Natural killer cell treated with Interleukin-12 subunit alpha and Interleukin-12 subunit beta and Interleukin-15 and Interleukin-18, amount 100 ng/mL, for 72 hours (primary cell): Measurements from ENCODE around the gene ATG16L2. TPM values are rescaled to one million over a fixed set of nuclear protein-coding genes. Genes with fewer than 3 reads are reported as not detected.
"Not testable (repeated sequence)": the region's sequence is repeated elsewhere in the genome, so short reads cannot be mapped to it uniquely, and the experiment has no call there.

Experiments
- ATAC-seq, 2 donors: fragments of 150-1000 bp; cut with Tn5 transposase in 1 of 2; sonication (Bioruptor Pico), chemical (Tn5 transposase) in 1 of 2; 2 replicates each; pipeline ENCODE4 v1.10.0; 2021
- DNase-seq: peaks from one replicate; pipeline ENCODE4 v3.0.0; 2022; ENCODE audit warnings: low spot score
- H3K27ac Mint-ChIP-seq, 2 donors: 1 replicate in 1 of 2; 2 replicates in 1 of 2; pipeline ENCODE4 v1.8.0; 2022; ENCODE audit warnings: mixed read lengths in 2 of 2, mild to moderate bottlenecking in 1 of 2, moderate library complexity in 1 of 2
- H3K27me3 Mint-ChIP-seq, 2 donors: 1 replicate in 1 of 2; 2 replicates in 1 of 2; pipeline ENCODE4 v1.8.0; 2022; ENCODE audit warnings: mixed read lengths in 2 of 2
- H3K36me3 Mint-ChIP-seq: one replicate; pipeline ENCODE4 v1.8.0; 2022; ENCODE audit warnings: mixed read lengths
- H3K4me1 Mint-ChIP-seq, 2 donors: 1 replicate in 1 of 2; 2 replicates in 1 of 2; pipeline ENCODE4 v1.8.0; 2022; ENCODE audit warnings: low read depth in 2 of 2, mixed read lengths in 2 of 2, mild to moderate bottlenecking in 1 of 2
- H3K4me3 Mint-ChIP-seq: one replicate; pipeline ENCODE4 v1.8.0; 2022; ENCODE audit warnings: mixed read lengths
- H3K9me3 Mint-ChIP-seq: 2 replicates; pipeline ENCODE4 v1.8.0; 2022; ENCODE audit warnings: mixed read lengths
- total RNA-seq, 2 donors: library from RNA; stranded (reverse); gene quantifications; one replicate each; pipeline ENCODE4 v1.2.3, GENCODE V29; 2022

Gene ATG16L2
- total RNA-seq, 2 donors from 2014 or later: 74.7 to 113 TPM

DNA sequence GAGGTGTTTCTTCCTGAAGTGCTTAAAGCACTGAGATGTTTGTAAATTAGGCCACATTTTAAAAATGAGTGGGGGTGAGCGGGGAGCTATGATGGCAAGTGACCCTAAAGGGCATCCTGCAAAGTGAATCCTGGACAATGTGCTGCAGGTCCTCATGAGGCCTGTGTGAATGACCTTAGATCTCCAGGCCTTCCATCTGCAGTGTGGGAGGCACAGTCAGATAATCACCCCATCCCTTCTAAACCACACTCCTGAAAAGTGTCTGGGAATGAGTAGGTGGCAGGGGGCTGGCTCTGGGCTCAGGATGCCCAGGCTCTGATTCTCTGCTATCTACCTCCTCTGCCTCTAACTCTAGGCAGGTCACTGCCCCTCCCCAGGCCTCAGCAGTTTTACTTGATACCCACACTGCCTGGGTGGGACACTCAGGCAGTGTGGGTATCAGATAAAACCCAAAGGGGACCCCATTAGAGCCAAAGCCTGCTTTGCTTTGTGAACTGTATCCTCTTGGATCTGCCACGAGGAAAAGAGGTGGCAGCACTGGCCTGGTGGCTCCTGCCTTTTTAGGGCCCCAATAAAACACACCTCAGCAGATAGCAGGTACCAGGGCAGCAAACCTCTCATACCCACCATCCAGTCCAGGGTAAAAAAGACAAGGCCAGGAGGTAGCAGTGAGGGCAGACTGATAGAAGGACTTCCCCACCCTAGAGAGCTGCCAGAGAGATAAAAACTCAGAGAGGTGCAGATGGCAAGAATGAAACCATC, 30.9 kb upstream of the ATG16L2 start:
- DNase-seq (no peak), ATAC-seq (no peak)
- Mint-ChIP-seq H3K9me3 (no peaks in the 10 kb centered on the region), H3K4me1 (peaks cover 20 to 25% of the 10 kb centered on the region in 2 donors), H3K4me3 (peak overlapping the region; percentile 76), H3K27ac (peak overlapping the region in 1 of 2 donors; percentile 66), H3K27me3 (no peaks in the 10 kb centered on the region), H3K36me3 (no peaks in the 10 kb centered on the region)

DNA sequence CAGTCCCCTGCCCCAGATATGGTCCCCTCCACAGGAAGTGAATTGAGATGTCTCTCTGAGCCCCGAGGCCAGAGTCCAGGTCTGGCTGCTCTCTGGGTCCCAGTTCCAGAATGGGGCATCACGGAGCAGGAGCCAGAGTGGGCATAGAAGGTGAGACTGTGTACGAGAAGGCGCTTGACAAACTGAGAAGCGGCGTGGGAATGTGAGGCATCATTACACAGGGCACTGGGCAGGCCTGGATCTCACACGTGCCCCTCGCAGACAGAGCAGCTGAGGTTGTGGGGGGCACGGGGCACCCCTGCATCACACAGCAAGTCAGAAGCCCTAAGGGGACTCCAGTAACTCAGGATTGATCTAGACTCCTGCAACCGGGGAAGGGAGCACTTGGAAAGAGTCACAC, 29.5 kb upstream of the ATG16L2 start:
- ATAC-seq: no peak
- H3K9me3 Mint-ChIP-seq: no peaks in the 10 kb centered on the region
- H3K4me1 Mint-ChIP-seq: peaks cover 16 to 18% of the 10 kb centered on the region in 2 donors
- no peak for DNase-seq
- H3K4me3 Mint-ChIP-seq: no peak overlapping the region
- no peak overlapping the region for H3K27ac Mint-ChIP-seq
- no peaks in the 10 kb centered on the region for H3K27me3 Mint-ChIP-seq
- no peaks in the 10 kb centered on the region for H3K36me3 Mint-ChIP-seq

DNA sequence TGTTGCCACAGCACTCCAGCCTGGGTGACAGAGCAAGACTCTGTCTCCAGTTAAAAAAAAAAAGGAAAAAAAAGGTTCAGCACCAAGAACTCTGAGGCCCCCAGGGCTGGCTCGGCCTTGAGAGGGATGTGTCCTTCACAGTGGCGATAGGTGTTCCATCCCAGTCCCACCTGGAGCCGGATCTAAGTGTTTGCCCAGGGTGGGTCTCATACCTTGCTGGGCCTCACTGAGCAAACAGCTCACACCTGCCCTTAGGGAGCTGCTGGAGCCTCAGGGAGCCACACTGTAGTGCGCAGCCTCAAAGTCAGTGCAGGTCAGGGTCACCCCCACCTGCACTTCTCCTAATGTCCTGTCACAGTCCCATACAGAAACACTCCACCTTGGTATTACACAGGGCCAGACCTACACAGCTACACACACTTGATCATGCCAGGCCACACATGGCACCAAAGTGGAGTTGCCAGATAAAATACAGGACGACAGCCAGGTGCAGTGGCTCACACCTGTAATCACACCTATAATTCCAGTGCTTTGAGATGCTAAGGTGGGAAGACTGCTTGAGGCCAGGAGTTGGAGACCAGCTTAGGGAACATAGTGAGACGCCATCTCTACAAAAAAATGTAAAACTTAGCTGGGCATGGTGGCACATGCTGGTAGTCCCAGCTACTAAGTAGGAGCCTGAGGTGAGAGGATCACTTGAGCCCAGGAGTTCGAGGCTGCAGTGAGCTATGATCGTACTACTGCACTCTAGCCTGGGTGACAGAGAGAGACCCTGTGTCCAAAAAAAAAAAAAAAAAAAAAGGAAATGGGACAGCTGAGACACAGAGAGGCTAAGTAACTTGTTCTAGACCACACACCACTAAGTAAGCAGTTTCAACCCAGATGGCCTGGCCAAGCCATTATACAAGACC, 27.7 kb upstream of the ATG16L2 start:
- H3K9me3 Mint-ChIP-seq: no peaks in the 10 kb centered on the region
- no peak overlapping the region for H3K4me3 Mint-ChIP-seq
- DNase-seq (no peak), ATAC-seq (no peak)
- peak overlapping the region in 1 of 2 donors; percentile 43 for H3K27ac Mint-ChIP-seq
- H3K4me1 Mint-ChIP-seq: peaks cover 13 to 14% of the 10 kb centered on the region in 2 donors
- no peaks in the 10 kb centered on the region for H3K27me3 Mint-ChIP-seq
- no peaks in the 10 kb centered on the region for H3K36me3 Mint-ChIP-seq

GRCh38 chr11:72787216-72788104, 26.8 kb upstream of the ATG16L2 start:
- no peak for DNase-seq
- H3K27ac Mint-ChIP-seq: peak overlapping the region; percentile 51 to 74
- peaks cover 7 to 8% of the 10 kb centered on the region in 2 donors for H3K4me1 Mint-ChIP-seq

DNA sequence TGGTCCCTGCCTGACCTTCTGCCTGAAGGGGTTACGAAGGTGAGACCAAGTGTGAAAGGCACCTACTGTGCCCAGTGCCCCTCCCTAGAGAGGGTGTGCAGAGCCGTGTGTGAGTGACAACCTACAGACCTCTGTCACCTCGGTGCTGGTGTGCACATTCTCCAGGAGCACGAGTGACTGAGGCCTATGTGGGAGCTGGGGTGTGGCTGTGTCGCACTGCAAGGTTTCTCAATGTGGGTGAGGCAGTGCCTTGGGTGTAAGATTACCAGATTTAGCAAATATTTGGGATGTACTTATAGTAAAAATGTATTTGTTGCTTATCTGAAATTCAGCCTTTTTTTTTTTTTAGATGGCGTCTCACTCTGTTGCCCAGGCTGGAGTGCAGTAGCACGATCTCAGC, 26.0 kb upstream of the ATG16L2 start:
- DNase-seq (no peak), ATAC-seq (no peak)
- peak overlapping the region; percentile 51 to 74 for H3K27ac Mint-ChIP-seq
- H3K9me3 Mint-ChIP-seq: no peaks in the 10 kb centered on the region
- no peaks in the 10 kb centered on the region for H3K27me3 Mint-ChIP-seq
- peaks cover 10% of the 10 kb centered on the region in 2 donors for H3K4me1 Mint-ChIP-seq
- no peak overlapping the region for H3K4me3 Mint-ChIP-seq
- no peaks in the 10 kb centered on the region for H3K36me3 Mint-ChIP-seq

More at GRCh38 chr11:72787216-72788104, 26.8 kb upstream of the ATG16L2 start:
- Mint-ChIP-seq H3K9me3 (no peaks in the 10 kb centered on the region), H3K36me3 (no peaks in the 10 kb centered on the region), H3K4me3 (no peak overlapping the region), H3K27me3 (no peaks in the 10 kb centered on the region)
- ATAC-seq: no peak

- H3K27ac Mint-ChIP-seq: no peak overlapping the region
- H3K27me3 Mint-ChIP-seq: no peaks in the 10 kb centered on the region
- H3K4me1 Mint-ChIP-seq: peaks cover 21% of the 10 kb centered on the region in 2 donors
- DNase-seq (no peak), ATAC-seq (no peak)
- H3K4me3 Mint-ChIP-seq: no peak overlapping the region
- no peaks in the 10 kb centered on the region for H3K9me3 Mint-ChIP-seq
- no peaks in the 10 kb centered on the region for H3K36me3 Mint-ChIP-seq
These were observed 24.6 kb upstream of the ATG16L2 start for GRCh38 chr11:72789493-72790131.

GRCh38 chr11:72791228-72791627, 23.0 kb upstream of the ATG16L2 start:
- ATAC-seq, H3K27ac Mint-ChIP-seq, DNase-seq, H3K4me3 Mint-ChIP-seq, H3K27me3 Mint-ChIP-seq, H3K9me3 Mint-ChIP-seq, H3K36me3 Mint-ChIP-seq: not testable (repeated sequence)
- peaks cover 24 to 25% of the 10 kb centered on the region in 2 donors for H3K4me1 Mint-ChIP-seq

GRCh38 chr11:72792437-72793021, 21.7 kb upstream of the ATG16L2 start:
- H3K36me3 Mint-ChIP-seq: no peaks in the 10 kb centered on the region

GRCh38 chr11:72793076-72793424, 21.2 kb upstream of the ATG16L2 start:
- no peak for DNase-seq
- H3K4me3 Mint-ChIP-seq: peak overlapping the region; percentile 86
- no peak for ATAC-seq
- peaks cover 24 to 27% of the 10 kb centered on the region in 2 donors for H3K4me1 Mint-ChIP-seq
- H3K27ac Mint-ChIP-seq: peak overlapping the region; percentile 80 to 92
- no peaks in the 10 kb centered on the region for H3K27me3 Mint-ChIP-seq
- H3K9me3 Mint-ChIP-seq: no peaks in the 10 kb centered on the region
- no peaks in the 10 kb centered on the region for H3K36me3 Mint-ChIP-seq

More at GRCh38 chr11:72792437-72793021, 21.7 kb upstream of the ATG16L2 start:
- Mint-ChIP-seq H3K9me3 (no peaks in the 10 kb centered on the region), H3K4me1 (peaks cover 24 to 25% of the 10 kb centered on the region in 2 donors), H3K4me3 (peak overlapping the region; percentile 86), H3K27ac (peak overlapping the region; percentile 80 to 92), H3K27me3 (no peaks in the 10 kb centered on the region)
- ATAC-seq: no peak
- DNase-seq: no peak

- H3K4me1 Mint-ChIP-seq: peaks cover 24 to 27% of the 10 kb centered on the region in 2 donors
- peak; percentile 96 for DNase-seq
- H3K4me3 Mint-ChIP-seq: peak within 1 kb of the TSS; percentile 86
- no peaks in the 10 kb centered on the region for H3K27me3 Mint-ChIP-seq
- H3K27ac Mint-ChIP-seq: peak within 1 kb of the TSS; percentile 80 to 92
- H3K9me3 Mint-ChIP-seq: no peaks in the 10 kb centered on the region
- H3K36me3 Mint-ChIP-seq: no peaks in the 10 kb centered on the region
- ATAC-seq: peak; percentile 98 to 99
These were observed 20.5 kb upstream of the ATG16L2 start, which contains the start of gene STARD10 for GRCh38 chr11:72793425-72794367. TSS of gene STARD10 (minus strand) at chr11:72794047. CDS start at chr11:72781181, 12,866 bp downstream.

DNA sequence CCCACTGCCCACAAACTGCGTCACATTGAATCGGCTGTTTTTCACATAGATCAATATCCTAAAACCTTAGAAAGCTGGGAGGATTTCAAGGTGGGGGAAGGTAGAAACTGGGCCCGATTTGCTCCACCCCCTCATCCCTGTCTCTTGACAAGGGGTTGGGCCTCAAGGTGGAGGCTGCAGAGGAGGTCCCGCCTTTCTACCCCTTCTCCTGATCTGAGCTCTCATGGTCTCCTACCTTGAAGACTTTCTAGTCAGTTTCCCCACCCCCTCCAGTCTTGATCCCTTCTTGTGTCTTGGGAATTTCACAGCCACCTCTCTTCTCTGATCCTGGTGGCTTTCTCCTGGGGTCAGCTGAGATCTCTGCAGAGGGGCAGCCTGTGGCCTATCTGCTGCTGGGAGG, 15.8 kb upstream of the ATG16L2 start:
- ATAC-seq (no peak), DNase-seq (no peak)
- Mint-ChIP-seq H3K27me3 (no peaks in the 10 kb centered on the region), H3K27ac (peak overlapping the region in 1 of 2 donors; percentile 62), H3K4me3 (no peak overlapping the region), H3K36me3 (no peaks in the 10 kb centered on the region), H3K4me1 (peaks cover 13 to 18% of the 10 kb centered on the region in 2 donors), H3K9me3 (no peaks in the 10 kb centered on the region)

DNA sequence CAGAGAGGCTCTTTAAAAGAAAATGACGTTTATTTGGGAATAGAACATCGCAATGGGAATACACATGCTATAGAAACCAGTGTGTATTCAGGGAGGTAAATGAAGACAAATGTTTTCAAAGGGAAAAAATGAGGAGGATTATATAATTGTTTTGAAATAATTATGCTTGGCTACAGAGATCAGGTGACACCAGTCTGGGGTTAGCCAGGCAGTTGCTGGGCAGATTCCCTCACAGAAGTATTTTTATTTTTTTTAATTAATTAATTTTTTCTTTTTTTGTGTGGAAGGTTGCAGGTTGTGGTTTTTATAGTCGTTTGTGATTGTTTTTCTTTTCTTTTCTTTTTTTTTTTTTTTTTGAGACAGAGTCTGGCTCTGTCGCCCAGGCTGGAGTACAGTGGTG, 14.8 kb upstream of the ATG16L2 start:
- Mint-ChIP-seq H3K36me3 (no peaks in the 10 kb centered on the region), H3K27me3 (no peaks in the 10 kb centered on the region), H3K9me3 (no peaks in the 10 kb centered on the region), H3K4me1 (peaks cover 4 to 10% of the 10 kb centered on the region in 2 donors), H3K27ac (peak overlapping the region in 1 of 2 donors; percentile 48), H3K4me3 (no peak overlapping the region)
- no peak for ATAC-seq
- DNase-seq: no peak
